ENCODE measurements around the gene TOP1.
"Not testable (repeated sequence)": the region's sequence is repeated elsewhere in the genome, so short reads cannot be mapped to it uniquely, and the experiment has no call there.

TOP1 gene

DNA sequence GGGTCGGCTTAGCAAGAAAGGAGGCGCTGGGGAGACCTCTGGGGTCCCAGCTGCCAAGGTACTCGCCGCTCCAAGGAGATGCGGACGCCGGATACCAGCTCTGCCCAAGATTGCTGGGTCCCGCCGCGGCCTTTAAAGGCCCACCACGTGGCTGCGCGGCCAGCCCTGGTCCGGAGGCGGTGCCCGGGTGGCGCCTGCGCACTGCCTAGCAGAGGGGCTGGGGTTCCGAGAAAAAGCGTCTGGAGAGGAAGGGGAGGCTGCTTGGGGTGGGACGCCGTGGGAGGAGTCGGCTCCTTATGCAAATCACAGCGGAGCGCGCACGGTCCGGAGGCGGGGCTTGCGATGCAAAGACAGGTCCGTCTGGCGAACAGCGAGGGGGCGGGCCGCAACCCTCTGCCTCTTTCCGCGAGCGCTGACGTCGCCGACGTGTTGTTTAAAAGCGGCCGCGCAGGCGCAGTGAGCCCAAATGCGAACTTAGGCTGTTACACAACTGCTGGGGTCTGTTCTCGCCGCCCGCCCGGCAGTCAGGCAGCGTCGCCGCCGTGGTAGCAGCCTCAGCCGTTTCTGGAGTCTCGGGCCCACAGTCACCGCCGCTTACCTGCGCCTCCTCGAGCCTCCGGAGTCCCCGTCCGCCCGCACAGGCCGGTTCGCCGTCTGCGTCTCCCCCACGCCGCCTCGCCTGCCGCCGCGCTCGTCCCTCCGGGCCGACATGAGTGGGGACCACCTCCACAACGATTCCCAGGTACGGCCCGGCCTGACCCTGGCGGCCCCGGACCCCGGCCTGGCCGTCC lies at the start of gene TOP1:
TSS of gene TOP1 (plus strand) at position 464 of the 791 bp plus-strand sequence. CDS start at position 710, 246 bp downstream.
- peak; percentile 100 for DNase-seq

DNA sequence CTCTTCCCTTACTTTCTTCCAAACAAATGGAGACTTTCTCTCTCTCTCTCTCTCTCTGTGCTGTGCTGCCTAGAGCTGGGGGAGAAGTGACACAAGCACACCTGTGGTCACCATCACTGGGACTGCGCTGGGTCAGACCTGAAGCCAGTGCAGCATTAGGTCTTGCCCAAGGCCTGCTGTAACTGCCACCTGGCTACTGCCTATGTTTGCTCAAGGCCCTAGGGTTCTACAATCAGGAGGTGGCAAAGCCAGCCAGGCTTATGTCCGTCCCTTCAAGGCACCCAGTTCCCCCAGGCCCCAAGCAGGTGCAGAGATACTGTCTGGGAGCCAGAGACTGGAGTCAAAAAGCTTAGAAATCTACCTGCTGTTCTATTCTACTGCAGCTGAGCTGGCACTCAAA lies 49.4 kb upstream of the TOP1 start:
- no peak for DNase-seq

- DNase-seq: no peak
These were observed 48.4 kb upstream of the TOP1 start for GRCh38 chr20:40980106-40980827.

DNA sequence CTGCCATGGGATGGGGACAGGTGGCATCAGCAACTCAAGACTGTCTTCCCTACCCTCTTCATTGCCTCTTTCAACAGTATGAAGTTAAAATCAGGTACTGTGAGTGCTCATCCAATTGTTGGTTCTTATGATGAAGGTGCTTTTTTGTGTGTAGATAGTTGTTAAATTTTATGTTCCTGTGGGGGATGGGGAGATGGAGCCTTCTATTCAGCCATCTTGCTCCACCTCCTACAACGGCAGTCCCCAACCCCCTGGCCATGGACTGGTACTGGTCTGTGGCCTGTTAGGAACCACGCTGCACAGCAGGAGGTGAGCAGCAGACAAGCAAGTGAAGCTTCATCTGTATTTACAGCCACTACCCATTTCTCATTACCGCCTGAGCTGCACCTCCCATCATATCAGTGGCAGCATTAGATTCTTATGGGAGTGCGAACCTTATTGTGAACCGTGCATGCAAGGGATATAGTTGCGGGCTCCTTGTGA lies 47.8 kb upstream of the TOP1 start:
- no peak for DNase-seq

GRCh38 chr20:40982415-40983145 lies 46.0 kb upstream of the TOP1 start:
- DNase-seq: no peak

GRCh38 chr20:40983898-40984297 lies 44.7 kb upstream of the TOP1 start:
- no peak for DNase-seq

DNA sequence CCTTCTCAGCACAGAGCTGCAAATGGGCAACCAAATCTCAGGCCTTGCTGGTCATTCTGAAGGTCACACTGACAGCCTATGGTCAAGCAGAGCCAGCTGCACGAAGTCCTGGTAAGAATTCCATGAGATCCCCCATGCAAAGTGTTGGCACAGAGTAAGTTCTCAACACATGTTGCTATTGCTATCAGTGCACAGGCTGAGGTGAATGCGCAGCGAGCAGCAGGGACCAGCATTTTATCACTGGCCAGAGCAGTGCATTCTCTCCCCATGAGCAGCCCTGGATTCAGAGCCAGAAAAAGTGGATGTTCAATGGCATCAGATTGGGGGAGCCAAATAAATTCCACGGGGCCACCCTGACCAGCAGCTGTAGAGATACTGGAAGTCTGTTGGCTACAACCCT lies 44.1 kb upstream of the TOP1 start:
- DNase-seq: no peak

- DNase-seq: no peak
These were observed 41.8 kb upstream of the TOP1 start for GRCh38 chr20:40986774-40987173.

- DNase-seq: peak; percentile 68
These were observed 38.0 kb upstream of the TOP1 start for GRCh38 chr20:40990542-40991120.

DNA sequence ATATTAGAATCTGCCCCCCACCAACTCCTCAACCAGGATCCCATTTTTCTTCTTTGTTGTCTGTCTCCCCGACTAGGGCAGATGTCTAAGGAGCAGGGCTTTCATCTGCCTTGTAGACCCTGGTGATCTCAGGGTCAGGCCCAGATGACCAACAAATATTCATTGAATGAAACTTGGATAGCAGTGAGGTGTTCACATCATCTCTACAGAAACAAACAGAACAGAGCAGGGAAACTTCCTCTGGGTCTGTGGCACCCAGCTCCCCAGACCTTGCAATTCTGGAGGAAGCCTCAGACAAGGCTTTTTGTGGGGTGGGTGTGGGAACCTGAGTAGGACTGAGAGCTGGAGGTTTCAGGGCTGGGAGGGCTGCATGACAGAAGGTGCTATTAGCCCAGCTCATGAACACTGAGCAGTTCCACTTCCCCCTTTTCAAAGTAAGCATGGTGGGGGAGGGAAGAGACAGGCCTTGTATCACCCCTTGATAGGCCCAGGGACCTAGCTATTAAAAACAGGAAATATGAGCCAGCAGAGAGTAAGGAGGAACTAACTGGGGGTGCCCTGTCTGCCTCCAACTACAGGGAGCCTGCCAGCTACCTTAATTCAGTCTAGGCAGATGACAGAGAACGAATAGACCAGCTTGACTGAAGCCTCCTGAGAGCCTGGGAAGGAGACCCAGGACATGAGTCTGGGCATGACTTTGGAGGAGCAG lies 37.3 kb upstream of the TOP1 start:
- DNase-seq: peak; percentile 79

- DNase-seq: no peak
These were observed 36.1 kb upstream of the TOP1 start for GRCh38 chr20:40992349-40993113.

DNA sequence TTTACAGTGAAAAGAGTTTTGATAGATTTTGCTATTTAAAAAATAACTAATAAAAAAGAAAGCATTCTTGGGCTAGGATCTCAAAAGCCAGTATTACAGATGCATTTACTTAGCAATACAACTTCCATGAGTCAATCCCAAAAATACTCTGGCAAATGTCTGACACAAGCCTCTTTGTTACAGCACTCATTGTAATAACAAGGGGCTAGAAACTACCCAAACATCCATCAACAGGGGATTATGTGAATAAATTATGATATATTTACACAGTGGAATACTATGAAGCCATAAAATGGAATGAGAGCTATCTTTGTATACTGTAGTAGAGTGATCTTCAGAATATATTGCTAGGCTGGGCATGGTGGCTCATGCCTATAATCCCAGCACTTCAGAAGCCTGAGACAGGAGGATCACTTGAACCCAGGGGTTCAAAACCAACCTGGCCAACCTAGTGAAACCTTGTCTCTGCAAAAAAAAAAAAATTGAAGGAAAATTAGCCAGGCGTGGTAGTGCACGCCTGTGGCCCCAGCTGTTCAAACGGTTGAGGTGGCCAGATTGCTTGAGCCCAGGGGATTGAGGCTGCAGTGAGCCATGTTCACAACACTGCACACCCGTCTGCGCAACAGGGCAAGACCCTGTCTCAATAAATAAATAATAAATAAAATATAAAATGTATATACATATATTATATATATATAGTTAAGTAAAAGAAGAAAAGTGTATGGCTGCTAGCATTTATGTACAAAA lies 34.7 kb upstream of the TOP1 start:
- no peak for DNase-seq

DNA sequence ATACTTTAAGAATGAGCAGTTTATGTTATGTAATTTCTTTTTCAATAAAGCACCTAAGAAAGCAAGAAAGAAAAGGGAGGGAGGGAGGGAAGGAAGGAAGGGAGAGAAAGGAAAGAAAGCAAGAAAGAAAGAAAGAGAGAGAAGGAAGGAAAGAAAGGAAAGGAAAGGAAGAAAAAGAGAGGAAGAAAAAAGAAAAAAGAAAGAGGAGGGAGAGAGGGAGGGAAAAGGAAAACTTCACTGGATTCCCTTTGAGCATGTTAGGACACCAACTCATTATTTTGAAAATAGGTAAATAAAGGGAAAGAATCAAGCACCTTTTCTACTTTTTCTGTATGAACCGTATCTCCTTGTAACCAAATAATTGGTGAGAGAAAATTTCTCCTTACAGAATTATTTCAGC lies 32.3 kb upstream of the TOP1 start:
- no peak for DNase-seq

- DNase-seq: no peak
These were observed 31.5 kb upstream of the TOP1 start for GRCh38 chr20:40997116-40997515.

DNA sequence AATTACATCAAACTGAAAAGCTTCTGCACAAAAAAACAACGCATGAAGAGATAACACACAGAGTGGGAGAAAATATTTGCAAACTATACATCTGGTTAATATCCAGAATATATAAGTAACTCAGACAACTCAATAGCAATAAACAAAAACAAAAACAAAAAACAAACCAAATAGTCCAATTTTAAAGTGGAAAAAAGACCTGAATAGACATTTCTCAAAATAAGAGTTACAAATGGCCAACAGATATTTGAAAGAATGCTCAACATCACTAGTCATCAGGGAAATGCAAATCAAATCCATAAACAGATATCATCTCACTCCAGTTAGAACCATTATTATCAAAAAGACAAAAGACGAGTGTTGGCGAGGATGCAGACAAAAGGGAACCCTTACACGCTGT lies 28.8 kb upstream of the TOP1 start:
- DNase-seq: no peak

GRCh38 chr20:41000628-41001027 lies 28.0 kb upstream of the TOP1 start:
- DNase-seq: no peak

DNA sequence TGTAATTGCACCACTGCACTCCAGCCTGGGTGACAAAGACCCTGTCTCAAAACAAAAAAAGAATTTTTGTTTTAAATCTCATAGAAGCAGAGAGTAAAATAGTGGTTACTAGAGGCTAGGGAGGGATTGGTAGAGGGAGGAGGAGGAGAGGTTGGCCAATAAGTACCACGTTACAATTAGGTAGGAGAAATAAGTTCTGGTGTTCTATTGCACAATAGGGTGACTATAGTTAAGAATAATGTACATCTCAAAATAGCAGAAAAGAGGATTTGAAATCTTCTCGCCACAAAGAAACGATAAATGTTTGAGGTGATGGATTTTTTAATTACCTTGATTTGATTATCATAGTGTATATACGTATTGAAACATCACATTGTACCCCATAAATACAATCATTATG lies 27.1 kb upstream of the TOP1 start:
- no peak for DNase-seq

- no peak for DNase-seq
These were observed 25.8 kb upstream of the TOP1 start for GRCh38 chr20:41002842-41003142.

- peak; percentile 60 for DNase-seq
These were observed 25.3 kb upstream of the TOP1 start for GRCh38 chr20:41003143-41003935.

DNA sequence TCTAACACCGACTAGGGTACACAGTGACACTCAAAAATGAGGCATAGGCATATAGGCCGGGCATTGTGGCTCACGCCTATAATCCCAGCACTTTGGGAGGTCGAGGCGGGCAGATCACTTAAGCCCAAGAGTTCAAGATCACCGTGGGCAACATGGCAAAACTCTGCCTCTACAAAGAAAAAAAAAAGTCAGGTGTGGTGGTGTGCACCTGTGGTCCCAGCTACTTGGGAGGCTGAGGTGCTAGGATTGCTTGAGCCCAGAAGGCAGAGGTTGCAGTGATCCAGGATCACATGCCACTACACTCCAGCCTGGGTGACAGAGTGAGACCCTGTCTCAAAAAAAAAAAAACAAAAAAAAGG lies 24.7 kb upstream of the TOP1 start:
- DNase-seq: not testable (repeated sequence)
